ENCODE measurements around the gene KDELR1. TPM values are rescaled to one million over a fixed set of nuclear protein-coding genes. Genes with fewer than 3 reads are reported as not detected.

The KDELR1 gene
- total and polyA plus RNA-seq, 12 donors = 55.1 to 96.0 (median 73.2) TPM

DNA sequence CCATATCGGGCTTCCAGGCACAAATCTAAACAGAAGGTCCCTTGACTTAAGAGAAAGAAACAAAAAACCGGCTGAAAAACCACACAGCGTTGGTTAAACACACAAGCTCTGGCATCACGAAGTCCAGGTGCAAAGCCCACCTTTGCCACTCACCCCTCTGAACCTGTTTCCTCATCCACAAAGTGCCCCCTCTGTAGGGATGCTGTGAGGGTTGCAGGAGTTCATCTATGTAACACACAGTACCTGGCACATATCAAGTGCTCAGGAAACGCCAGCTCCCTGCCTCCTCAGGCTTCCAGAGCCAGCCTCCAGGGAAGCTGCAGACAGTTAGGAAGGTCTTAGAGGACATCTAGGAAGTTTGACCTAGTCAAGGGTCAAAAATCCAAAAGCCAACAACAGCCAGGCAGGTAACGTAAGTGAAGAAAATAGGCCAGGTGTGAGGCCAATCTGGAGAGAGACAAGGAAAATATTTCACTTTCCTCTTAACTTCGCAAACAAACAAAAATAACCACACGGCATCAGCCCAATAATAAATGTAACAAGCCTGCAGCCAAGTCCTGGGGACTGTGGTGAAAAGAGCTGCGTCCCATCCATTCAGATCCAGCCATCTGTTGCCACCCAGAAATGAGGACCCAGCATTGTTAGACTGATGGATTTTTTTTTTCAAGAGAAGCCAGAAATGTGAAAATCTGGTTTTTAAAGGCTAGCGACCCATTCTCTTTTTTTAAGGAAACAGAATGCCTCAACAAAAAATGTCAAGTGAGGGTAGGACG lies 10.0 kb downstream of the KDELR1 start:
- H3K9me3 ChIP-seq = no peaks in the 10 kb centered on the region
- 86 to 93% methylated on average over 11 of the region's 11 CpGs for WGBS, 2 donors
- no peak overlapping the region for H3K27ac ChIP-seq
- DNase-seq (no peak), ATAC-seq (no peak)
- TF ChIP-seq, protein P1, sequence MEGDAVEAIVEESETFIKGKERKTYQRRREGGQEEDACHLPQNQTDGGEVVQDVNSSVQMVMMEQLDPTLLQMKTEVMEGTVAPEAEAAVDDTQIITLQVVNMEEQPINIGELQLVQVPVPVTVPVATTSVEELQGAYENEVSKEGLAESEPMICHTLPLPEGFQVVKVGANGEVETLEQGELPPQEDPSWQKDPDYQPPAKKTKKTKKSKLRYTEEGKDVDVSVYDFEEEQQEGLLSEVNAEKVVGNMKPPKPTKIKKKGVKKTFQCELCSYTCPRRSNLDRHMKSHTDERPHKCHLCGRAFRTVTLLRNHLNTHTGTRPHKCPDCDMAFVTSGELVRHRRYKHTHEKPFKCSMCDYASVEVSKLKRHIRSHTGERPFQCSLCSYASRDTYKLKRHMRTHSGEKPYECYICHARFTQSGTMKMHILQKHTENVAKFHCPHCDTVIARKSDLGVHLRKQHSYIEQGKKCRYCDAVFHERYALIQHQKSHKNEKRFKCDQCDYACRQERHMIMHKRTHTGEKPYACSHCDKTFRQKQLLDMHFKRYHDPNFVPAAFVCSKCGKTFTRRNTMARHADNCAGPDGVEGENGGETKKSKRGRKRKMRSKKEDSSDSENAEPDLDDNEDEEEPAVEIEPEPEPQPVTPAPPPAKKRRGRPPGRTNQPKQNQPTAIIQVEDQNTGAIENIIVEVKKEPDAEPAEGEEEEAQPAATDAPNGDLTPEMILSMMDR (IDR thresholded peaks at IDR 0.05) = no peak
- no peaks in the 10 kb centered on the region for H3K27me3 ChIP-seq
- intact Hi-C loops (cut with DNase I) = no loop called here
- peaks cover 0 to 63% (median 44%) of the 10 kb centered on the region in 9 donors for H3K36me3 ChIP-seq
- no peak overlapping the region for H3K4me3 ChIP-seq
- no peaks in the 10 kb centered on the region for H3K4me1 ChIP-seq

DNA sequence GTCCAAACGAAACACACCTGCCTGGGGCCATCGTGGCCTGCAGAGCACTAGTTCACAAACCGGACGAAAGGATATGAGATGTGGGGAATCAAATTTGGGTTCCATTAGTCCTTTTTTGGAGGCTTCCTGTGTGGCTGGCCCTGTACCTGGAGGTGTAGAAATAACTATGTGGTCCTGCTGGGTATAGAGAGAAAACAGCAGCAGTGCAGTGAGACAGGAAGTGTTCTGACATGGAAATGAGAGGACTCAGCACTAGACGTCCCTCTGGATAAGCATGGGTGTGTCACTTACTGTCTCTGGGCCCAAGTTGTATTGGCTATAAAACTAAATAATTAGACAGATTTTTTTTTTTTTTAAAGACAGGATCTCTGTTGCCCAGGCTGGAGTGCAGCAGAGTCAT lies 12.3 kb downstream of the KDELR1 start:
- Histone ChIP-seq H3K27ac (no peak overlapping the region), H3K4me3 (no peak overlapping the region), H3K4me1 (no peaks in the 10 kb centered on the region), H3K36me3 (peaks cover 0 to 40% (median 21%) of the 10 kb centered on the region in 9 donors), H3K9me3 (no peaks in the 10 kb centered on the region), H3K27me3 (no peaks in the 10 kb centered on the region)
- ATAC-seq (no peak), DNase-seq (no peak)
- intact Hi-C loops (cut with DNase I) = no loop called here
- WGBS, 2 donors = 86 to 88% methylated on average over 5 of the region's 5 CpGs
- TF ChIP-seq, protein P1 (IDR thresholded peaks at IDR 0.05) = no peak

DNA sequence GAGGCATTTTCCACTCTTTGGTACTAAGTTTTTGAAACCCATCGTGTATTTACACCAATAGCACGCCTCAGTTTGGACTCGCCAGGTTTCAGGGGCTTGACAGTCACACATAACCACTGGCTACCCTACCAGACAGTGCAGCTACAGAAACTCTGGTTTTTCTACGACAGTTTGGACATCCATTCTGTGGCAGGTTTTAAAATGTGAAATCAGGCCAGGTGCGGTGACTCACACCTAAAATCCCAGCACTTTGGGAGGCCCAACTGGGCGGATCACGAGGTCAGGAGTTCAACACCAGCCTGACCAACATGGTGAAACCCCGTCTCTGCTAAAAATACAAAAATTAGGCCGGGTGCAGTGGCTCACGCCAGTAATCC lies 13.2 kb downstream of the KDELR1 start:
- Histone ChIP-seq H3K27ac (no peak overlapping the region), H3K27me3 (no peaks in the 10 kb centered on the region), H3K4me1 (no peaks in the 10 kb centered on the region), H3K9me3 (no peaks in the 10 kb centered on the region), H3K36me3 (peaks cover 0 to 31% (median 14%) of the 10 kb centered on the region in 9 donors), H3K4me3 (no peak overlapping the region)
- 94 to 97% methylated on average over 10 of the region's 10 CpGs for WGBS, 2 donors
- ATAC-seq (no peak), DNase-seq (no peak)
- TF ChIP-seq, protein P1 (IDR thresholded peaks at IDR 0.05) = no peak
- intact Hi-C loops (cut with DNase I) = no loop called here

DNA sequence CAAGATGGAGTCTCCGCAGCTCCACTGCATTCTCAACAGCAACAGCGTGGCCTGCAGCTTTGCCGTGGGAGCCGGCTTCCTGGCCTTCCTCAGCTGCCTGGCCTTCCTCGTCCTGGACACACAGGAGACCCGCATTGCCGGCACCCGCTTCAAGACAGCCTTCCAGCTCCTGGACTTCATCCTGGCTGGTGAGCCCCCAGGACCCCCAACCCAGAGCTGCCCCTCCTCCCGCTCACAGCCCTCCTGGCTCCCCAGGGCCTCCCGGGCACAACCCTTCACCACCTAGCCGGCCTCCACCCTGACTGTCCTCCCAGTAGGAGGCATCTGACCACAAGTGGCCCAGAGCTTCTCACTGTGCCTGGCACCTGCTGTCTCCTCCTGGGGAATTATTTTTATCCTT lies 17.8 kb downstream of the KDELR1 start:
- H3K27me3 ChIP-seq = no peaks in the 10 kb centered on the region
- no peak for DNase-seq
- ATAC-seq = no peak
- no peak overlapping the region for H3K27ac ChIP-seq
- TF ChIP-seq, protein P1 (IDR thresholded peaks at IDR 0.05) = no peak
- no peaks in the 10 kb centered on the region for H3K4me1 ChIP-seq
- no peaks in the 10 kb centered on the region for H3K36me3 ChIP-seq
- intact Hi-C loops (cut with DNase I) = no loop called here
- H3K4me3 ChIP-seq = no peak overlapping the region
- WGBS, 2 donors = 84 to 85% methylated on average over 11 of the region's 11 CpGs
- H3K9me3 ChIP-seq = no peaks in the 10 kb centered on the region
